ENCODE measurements around the gene CREB3L4. TPM values are rescaled to one million over a fixed set of nuclear protein-coding genes. Genes with fewer than 3 reads are reported as not detected.
A peak's percentile ranks its signal among the peaks of the same experiment; 100 is the strongest.

CREB3L4 gene
- total RNA-seq, 3 donors from 2014 or later (not counting 1 experiment from before 2014, with no cell fraction given), result 10.8 to 16.8 (median 10.9) TPM

- TF ChIP-seq, protein P1, sequence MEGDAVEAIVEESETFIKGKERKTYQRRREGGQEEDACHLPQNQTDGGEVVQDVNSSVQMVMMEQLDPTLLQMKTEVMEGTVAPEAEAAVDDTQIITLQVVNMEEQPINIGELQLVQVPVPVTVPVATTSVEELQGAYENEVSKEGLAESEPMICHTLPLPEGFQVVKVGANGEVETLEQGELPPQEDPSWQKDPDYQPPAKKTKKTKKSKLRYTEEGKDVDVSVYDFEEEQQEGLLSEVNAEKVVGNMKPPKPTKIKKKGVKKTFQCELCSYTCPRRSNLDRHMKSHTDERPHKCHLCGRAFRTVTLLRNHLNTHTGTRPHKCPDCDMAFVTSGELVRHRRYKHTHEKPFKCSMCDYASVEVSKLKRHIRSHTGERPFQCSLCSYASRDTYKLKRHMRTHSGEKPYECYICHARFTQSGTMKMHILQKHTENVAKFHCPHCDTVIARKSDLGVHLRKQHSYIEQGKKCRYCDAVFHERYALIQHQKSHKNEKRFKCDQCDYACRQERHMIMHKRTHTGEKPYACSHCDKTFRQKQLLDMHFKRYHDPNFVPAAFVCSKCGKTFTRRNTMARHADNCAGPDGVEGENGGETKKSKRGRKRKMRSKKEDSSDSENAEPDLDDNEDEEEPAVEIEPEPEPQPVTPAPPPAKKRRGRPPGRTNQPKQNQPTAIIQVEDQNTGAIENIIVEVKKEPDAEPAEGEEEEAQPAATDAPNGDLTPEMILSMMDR (IDR thresholded peaks at IDR 0.05), result no peak
- H3K36me3 ChIP-seq (ENCODE audit: control insufficient read depth, insufficient read depth, low read length), result peaks cover 24% of the 10 kb centered on the region
- H3K4me1 Mint-ChIP-seq, result peaks cover 41 to 63% of the 10 kb centered on the region in 2 donors
- H3K27ac ChIP-seq (ENCODE audit: low read length), result peak overlapping the region; percentile 93
- peaks cover 47% of the 10 kb centered on the region for H3K4me1 ChIP-seq (ENCODE audit: control insufficient read depth, insufficient read depth, low read length)
- no peaks in the 10 kb centered on the region for H3K27me3 Mint-ChIP-seq (ENCODE audit: low read depth in 2 of 2)
- intact Hi-C loops (cut with micrococcal nuclease), result loop anchor here (1.0 to 2.0 kb wide), 4 partner anchors 10 to 34 kb away; partner anchors contain the start of genes CREB3L4 and JTB
- peak overlapping the region; percentile 82 to 92 for H3K27ac Mint-ChIP-seq
- peak; percentile 4 to 20 (median 8) for ATAC-seq
- DNase-seq, result peak in 1 of 2 donors; percentile 79
- no peaks in the 10 kb centered on the region for H3K9me3 Mint-ChIP-seq
- no peaks in the 10 kb centered on the region for H3K9me3 ChIP-seq (ENCODE audit: control insufficient read depth, insufficient read depth, low read length)
- H3K36me3 Mint-ChIP-seq, result no peaks in the 10 kb centered on the region
- H3K4me3 Mint-ChIP-seq, result peak overlapping the region; percentile 96
- H3K27me3 ChIP-seq (ENCODE audit: control insufficient read depth, insufficient read depth, low read length), result no peaks in the 10 kb centered on the region
- H3K4me3 ChIP-seq (ENCODE audit: low read length), result peak overlapping the region; percentile 94
- WGBS (ENCODE audit: insufficient coverage), result 0% methylated on average over 13 of the region's 13 CpGs
These were observed 10.0 kb upstream of the CREB3L4 start for GRCh38 chr1:153957744-153958110.

DNA sequence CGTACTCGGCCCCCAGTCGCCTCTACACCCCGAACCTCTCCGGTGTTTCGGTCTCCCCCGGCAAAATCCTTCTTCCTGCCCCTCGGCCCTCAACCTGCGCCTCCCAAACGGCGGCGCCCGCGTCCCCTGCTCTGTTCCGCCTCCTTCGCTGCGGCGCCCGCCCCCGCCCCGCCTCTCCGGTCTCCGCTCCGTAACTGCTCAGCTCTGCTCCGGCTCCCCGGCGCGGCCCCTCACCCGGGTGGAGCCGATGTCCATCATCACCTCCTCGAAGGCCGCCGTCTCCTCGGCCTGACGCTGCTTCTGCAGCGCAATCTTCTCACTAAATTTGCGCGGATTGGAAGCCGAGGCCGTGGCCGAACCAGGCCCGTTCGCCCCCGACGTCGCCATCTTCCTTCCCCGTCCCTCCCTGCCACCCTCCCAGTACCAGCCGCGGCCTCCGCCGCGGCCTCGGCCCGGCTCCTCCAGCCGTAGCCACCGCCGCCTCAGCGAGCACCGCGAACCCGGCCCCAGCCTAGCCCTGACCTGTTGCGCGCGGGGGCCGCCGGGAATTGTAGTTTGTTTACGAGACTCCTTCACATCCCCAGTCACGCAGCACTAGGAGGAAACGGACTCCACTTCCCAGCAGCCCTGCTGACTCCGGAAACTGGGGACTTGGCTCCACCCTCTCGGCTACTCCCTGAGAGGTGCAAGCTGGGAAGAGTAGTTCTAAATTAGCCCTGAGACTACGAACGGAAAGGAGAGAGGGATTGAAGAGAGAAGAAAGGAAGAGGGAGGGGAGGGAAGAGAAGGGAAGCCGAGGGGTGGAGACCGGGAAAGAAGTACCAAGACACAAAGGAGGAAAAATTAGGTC is 9.4 kb upstream of the CREB3L4 start, which contains the start of gene CRTC2:
CRTC2 (minus strand) TSS at position 502 of the 850 bp plus-strand sequence; CDS start at position 387, 115 bp downstream.
- ATAC-seq (peak; percentile 86 to 98 (median 89)), DNase-seq (peak; percentile 95 to 98)
- H3K36me3 Mint-ChIP-seq, result no peaks in the 10 kb centered on the region
- H3K4me1 Mint-ChIP-seq, result peaks cover 45 to 67% of the 10 kb centered on the region in 2 donors
- TF ChIP-seq, protein P1 (IDR thresholded peaks at IDR 0.05), result no peak
- no peaks in the 10 kb centered on the region for H3K27me3 Mint-ChIP-seq (ENCODE audit: low read depth in 2 of 2)
- WGBS (ENCODE audit: insufficient coverage), result under 1% methylated on average over 74 of the region's 75 CpGs
- Histone ChIP-seq H3K4me1 (ENCODE audit: control insufficient read depth, insufficient read depth, low read length) (peaks cover 53% of the 10 kb centered on the region), H3K36me3 (ENCODE audit: control insufficient read depth, insufficient read depth, low read length) (peaks cover 21% of the 10 kb centered on the region), H3K27ac (ENCODE audit: low read length) (peak within 1 kb of the TSS; percentile 93), H3K4me3 (ENCODE audit: low read length) (peak within 1 kb of the TSS; percentile 94), H3K27me3 (ENCODE audit: control insufficient read depth, insufficient read depth, low read length) (no peaks in the 10 kb centered on the region), H3K9me3 (ENCODE audit: control insufficient read depth, insufficient read depth, low read length) (no peaks in the 10 kb centered on the region)
- no peaks in the 10 kb centered on the region for H3K9me3 Mint-ChIP-seq
- H3K27ac Mint-ChIP-seq, result peak within 1 kb of the TSS; percentile 82 to 92
- intact Hi-C loops (cut with micrococcal nuclease), result loop anchor here (1.0 to 2.0 kb wide), 4 partner anchors 9 to 35 kb away; partner anchors contain the start of genes CREB3L4 and JTB
- H3K4me3 Mint-ChIP-seq, result peak within 1 kb of the TSS; percentile 96

DNA sequence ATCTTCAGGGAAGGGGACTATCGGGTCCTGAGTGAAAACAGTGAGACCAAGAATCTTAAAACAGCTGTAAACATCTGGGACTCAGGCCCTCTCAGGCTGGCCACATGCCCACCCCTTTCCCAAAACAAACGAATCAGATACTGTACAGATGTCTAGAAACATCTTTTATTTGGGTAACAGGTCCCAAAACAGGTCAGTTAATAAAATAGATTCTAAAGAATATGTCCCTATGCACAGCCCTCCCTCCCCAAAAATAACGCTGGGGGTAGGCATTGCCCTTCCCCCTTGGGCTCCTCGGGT is 8.8 kb upstream of the CREB3L4 start:
- 43% methylated on average over 4 of the region's 4 CpGs for WGBS (ENCODE audit: insufficient coverage)
- H3K4me3 ChIP-seq (ENCODE audit: low read length), result no peak overlapping the region

More for the DNA sequence above, 8.8 kb upstream of the CREB3L4 start:
- intact Hi-C loops (cut with micrococcal nuclease), result loop anchor here (1.0 to 2.0 kb wide), 4 partner anchors 8 to 36 kb away; partner anchors contain the start of genes CREB3L4 and JTB
- H3K4me1 Mint-ChIP-seq, result peaks cover 50 to 72% of the 10 kb centered on the region in 2 donors
- ATAC-seq (no peak), DNase-seq (no peak)
- Histone ChIP-seq H3K27ac (ENCODE audit: low read length) (peak overlapping the region; percentile 55), H3K36me3 (ENCODE audit: control insufficient read depth, insufficient read depth, low read length) (peaks cover 16% of the 10 kb centered on the region), H3K9me3 (ENCODE audit: control insufficient read depth, insufficient read depth, low read length) (no peaks in the 10 kb centered on the region), H3K4me1 (ENCODE audit: control insufficient read depth, insufficient read depth, low read length) (peaks cover 56% of the 10 kb centered on the region), H3K27me3 (ENCODE audit: control insufficient read depth, insufficient read depth, low read length) (no peaks in the 10 kb centered on the region)
- peak overlapping the region; percentile 82 to 92 for H3K27ac Mint-ChIP-seq
- peak overlapping the region; percentile 96 for H3K4me3 Mint-ChIP-seq
- TF ChIP-seq, protein P1 (IDR thresholded peaks at IDR 0.05), result no peak
- no peaks in the 10 kb centered on the region for H3K27me3 Mint-ChIP-seq (ENCODE audit: low read depth in 2 of 2)
- H3K9me3 Mint-ChIP-seq, result no peaks in the 10 kb centered on the region
- H3K36me3 Mint-ChIP-seq, result no peaks in the 10 kb centered on the region

Data from natural killer cell (primary cell).